ENCODE data around the gene FAF1.

FAF1 gene

DNA sequence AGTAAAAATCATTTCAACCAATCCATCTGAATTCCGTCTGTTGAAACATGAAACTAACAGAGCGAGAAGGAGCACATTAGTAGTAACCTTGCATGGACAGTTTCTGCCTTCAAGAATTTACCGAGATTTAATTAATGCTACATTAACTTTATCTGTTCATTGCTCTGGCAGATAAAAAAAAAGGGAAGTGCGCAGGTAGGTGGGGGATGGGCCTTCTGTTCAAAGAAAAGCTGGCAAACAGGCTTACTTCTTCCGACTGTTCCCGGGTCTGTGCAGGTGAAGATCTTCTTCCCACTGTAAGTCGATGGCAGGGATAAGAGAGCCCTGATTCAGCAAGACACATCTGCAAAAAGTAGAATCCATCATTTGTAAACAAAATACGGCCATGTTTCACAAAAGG, 364.2 kb downstream of the FAF1 start:
- no peaks in the 10 kb centered on the region for H3K4me1 Mint-ChIP-seq
- TF ChIP-seq CTCF (IDR thresholded peaks at IDR 0.05; ENCODE audit: unreplicated experiment in 3 of 3): no peak
- no peaks in the 10 kb centered on the region for H3K9me3 Mint-ChIP-seq
- H3K27me3 Mint-ChIP-seq (ENCODE audit: low read depth): no peaks in the 10 kb centered on the region
- no peak overlapping the region for H3K4me3 Mint-ChIP-seq
- H3K27ac Mint-ChIP-seq: no peak overlapping the region
- peaks cover 18% of the 10 kb centered on the region for H3K36me3 Mint-ChIP-seq (ENCODE audit: low read depth)

DNA sequence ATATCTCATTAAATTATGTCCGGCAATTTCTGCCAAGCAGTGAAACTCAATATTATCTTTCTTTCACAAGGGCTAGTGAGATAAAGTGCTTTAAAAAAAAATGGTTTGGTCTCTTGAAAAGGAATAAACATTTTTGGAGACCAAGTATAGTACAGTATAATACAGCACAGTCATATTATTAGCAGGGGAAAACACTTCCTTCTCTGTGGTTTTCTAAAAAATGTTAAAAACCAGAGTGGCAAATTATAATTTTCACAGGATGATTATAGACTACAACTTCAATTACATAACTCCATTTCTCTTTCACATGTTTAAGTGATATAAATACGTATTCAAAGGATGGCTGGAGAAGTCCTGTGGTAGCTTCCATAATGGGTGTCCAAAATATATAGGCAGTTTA, 366.6 kb downstream of the FAF1 start:
- no peaks in the 10 kb centered on the region for H3K27me3 Mint-ChIP-seq (ENCODE audit: low read depth)
- H3K4me3 Mint-ChIP-seq: no peak overlapping the region
- H3K4me1 Mint-ChIP-seq: no peaks in the 10 kb centered on the region
- H3K9me3 Mint-ChIP-seq: no peaks in the 10 kb centered on the region
- no peak for TF ChIP-seq CTCF (IDR thresholded peaks at IDR 0.05; ENCODE audit: unreplicated experiment in 3 of 3)
- peaks cover 18% of the 10 kb centered on the region for H3K36me3 Mint-ChIP-seq (ENCODE audit: low read depth)
- H3K27ac Mint-ChIP-seq: no peak overlapping the region

GRCh38 chr1:50591598-50591997, 368.5 kb downstream of the FAF1 start:
- H3K27ac Mint-ChIP-seq: no peak overlapping the region
- H3K4me1 Mint-ChIP-seq: no peaks in the 10 kb centered on the region
- no peak overlapping the region for H3K4me3 Mint-ChIP-seq
- H3K36me3 Mint-ChIP-seq (ENCODE audit: low read depth): peaks cover 18% of the 10 kb centered on the region
- H3K9me3 Mint-ChIP-seq: no peaks in the 10 kb centered on the region
- TF ChIP-seq CTCF (IDR thresholded peaks at IDR 0.05; ENCODE audit: unreplicated experiment in 3 of 3): no peak
- H3K27me3 Mint-ChIP-seq (ENCODE audit: low read depth): no peaks in the 10 kb centered on the region

DNA sequence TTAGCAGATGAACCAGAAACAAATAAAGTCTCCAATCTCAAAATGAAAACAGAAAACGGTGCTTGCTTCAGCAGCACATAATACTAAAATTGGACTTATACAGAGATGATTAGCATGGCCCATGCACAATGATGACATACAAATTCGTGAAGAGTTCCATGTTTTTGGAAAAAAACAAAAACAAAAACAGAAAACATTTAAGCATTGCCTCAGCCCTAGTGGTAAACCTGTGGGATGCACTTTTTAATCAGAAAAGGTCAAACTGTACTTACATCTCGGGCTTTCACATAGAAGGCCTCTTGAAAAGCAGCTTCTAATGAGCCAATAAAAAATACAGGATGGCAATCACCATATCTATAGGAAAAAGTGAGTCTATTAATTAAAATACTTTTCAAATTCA, 377.7 kb downstream of the FAF1 start:
- peaks cover 3% of the 10 kb centered on the region for H3K36me3 Mint-ChIP-seq (ENCODE audit: low read depth)
- no peaks in the 10 kb centered on the region for H3K9me3 Mint-ChIP-seq
- H3K27ac Mint-ChIP-seq: no peak overlapping the region
- H3K27me3 Mint-ChIP-seq (ENCODE audit: low read depth): no peaks in the 10 kb centered on the region
- no peak for TF ChIP-seq CTCF (IDR thresholded peaks at IDR 0.05; ENCODE audit: unreplicated experiment in 3 of 3)
- H3K4me1 Mint-ChIP-seq: no peaks in the 10 kb centered on the region
- no peak overlapping the region for H3K4me3 Mint-ChIP-seq

DNA sequence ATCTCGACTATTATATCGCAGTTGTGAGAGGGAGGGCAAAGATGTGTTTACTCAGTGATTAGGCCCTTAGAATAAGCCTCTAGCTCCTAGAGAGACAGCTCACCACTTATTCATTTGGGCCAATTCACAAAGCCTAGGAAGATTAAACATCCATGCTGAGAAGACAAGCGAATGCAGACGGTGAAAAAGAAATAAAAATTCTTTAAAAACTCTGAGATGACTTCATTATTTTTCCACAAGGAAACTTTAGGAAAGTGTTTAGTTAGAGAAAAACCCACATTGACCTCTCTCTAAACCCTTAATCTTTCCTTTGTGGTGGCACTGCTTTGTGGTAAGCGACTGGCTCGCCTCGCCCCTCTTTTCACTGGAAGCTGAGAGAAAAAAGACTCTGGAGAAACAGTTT, 390.0 kb downstream of the FAF1 start:
- no peak overlapping the region for H3K27ac Mint-ChIP-seq
- no peaks in the 10 kb centered on the region for H3K36me3 Mint-ChIP-seq (ENCODE audit: low read depth)
- H3K4me3 Mint-ChIP-seq: no peak overlapping the region
- H3K27me3 Mint-ChIP-seq (ENCODE audit: low read depth): no peaks in the 10 kb centered on the region
- H3K9me3 Mint-ChIP-seq: no peaks in the 10 kb centered on the region
- H3K4me1 Mint-ChIP-seq: no peaks in the 10 kb centered on the region
- no peak for TF ChIP-seq CTCF (IDR thresholded peaks at IDR 0.05; ENCODE audit: unreplicated experiment in 3 of 3)

- TF ChIP-seq CTCF (IDR thresholded peaks at IDR 0.05; ENCODE audit: unreplicated experiment in 3 of 3): no peak
- Mint-ChIP-seq H3K9me3 (no peaks in the 10 kb centered on the region), H3K27ac (no peak overlapping the region), H3K36me3 (ENCODE audit: low read depth) (no peaks in the 10 kb centered on the region), H3K27me3 (ENCODE audit: low read depth) (no peaks in the 10 kb centered on the region), H3K4me1 (no peaks in the 10 kb centered on the region), H3K4me3 (no peak overlapping the region)
Measured at GRCh38 chr1:50568782-50569181, 391.3 kb downstream of the FAF1 start.

All from nephron (organoid).